Measurements from ENCODE around the gene NEU4.
"Not testable (repeated sequence)": the region's sequence is repeated elsewhere in the genome, so short reads cannot be mapped to it uniquely, and the experiment has no call there.

Gene NEU4

GRCh38 chr2:241808721-241809382, at the start of gene NEU4:
NEU4 (plus strand) TSS chr2:241809193; CDS start chr2:241814485, 5,292 bp downstream.
- no peak for DNase-seq

GRCh38 chr2:241759893-241760292, 49.1 kb upstream of the NEU4 start:
- DNase-seq, result not testable (repeated sequence)

GRCh38 chr2:241760301-241760771, 48.7 kb upstream of the NEU4 start:
- DNase-seq, result no peak

DNA sequence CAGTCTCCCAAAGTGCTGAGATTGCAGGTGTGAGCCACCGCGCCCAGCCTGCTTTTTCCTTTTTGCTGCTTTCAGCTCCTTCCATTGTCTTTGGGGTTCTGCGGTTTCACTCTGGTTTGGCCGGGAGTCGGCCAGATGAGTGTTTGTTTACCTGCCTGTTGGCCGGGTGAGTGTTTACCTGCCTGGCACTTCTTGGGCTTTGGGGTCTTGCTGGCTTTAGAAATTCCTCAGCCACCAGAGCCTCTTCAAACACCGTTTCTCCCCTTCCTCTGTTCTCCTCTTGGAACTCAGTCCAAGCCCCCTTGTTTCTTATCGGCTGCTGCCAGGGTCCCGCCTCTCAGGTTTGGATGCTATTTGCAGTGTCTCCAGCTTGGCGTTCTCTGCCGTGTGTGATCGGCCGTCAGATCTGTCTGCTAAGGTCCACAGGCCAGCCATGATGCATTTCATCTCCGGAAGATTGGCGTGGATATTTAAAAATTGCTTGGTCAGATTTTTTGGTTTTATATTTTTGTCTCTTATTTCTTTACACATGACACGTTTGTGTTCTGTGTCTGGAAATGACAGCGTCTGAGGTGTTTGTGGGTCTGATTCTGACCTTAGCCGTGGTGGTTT, 46.6 kb upstream of the NEU4 start:
- DNase-seq, result no peak

GRCh38 chr2:241762933-241763369, 46.0 kb upstream of the NEU4 start:
- peak in 1 of 2 donors; percentile 45 for DNase-seq

GRCh38 chr2:241763551-241764274, 45.3 kb upstream of the NEU4 start:
- DNase-seq, result no peak

GRCh38 chr2:241764275-241765241, 44.4 kb upstream of the NEU4 start:
- no peak for DNase-seq

DNA sequence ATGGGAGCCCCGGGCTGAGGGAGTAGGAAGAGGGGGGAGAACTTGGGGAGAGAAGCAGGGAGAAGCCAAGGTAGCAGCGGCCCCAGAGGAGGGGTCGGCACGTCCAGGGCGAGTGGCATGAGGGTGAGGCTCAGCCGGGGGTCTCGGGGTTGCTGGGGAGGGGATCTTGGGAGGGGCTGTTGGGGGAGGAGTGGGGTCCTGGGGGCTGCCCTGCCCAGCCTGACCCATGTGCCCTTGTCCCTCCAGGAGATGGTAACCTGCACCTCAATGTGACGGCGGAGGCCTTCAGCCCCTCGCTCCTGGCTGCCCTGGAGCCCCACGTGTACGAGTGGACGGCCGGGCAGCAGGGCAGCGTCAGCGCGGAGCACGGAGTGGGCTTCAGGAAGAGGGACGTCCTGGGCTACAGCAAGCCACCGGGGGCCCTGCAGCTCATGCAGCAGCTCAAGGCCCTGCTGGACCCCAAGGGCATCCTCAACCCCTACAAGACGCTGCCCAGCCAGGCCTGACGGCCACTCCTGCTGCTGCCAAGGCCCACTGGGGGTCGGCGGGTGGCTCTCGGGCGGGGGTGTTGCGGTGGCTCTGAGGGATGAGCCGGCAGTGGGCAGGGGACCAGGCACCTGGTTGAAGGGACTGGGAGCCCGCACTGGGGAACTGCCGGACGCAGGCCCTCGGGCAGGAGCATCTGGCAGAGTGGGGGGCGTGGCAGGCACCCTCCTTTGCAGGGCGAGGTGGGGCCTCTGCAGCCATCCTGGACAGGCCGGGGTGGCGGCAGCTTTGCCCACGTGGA, 41.3 kb upstream of the NEU4 start:
- DNase-seq, result no peak

DNA sequence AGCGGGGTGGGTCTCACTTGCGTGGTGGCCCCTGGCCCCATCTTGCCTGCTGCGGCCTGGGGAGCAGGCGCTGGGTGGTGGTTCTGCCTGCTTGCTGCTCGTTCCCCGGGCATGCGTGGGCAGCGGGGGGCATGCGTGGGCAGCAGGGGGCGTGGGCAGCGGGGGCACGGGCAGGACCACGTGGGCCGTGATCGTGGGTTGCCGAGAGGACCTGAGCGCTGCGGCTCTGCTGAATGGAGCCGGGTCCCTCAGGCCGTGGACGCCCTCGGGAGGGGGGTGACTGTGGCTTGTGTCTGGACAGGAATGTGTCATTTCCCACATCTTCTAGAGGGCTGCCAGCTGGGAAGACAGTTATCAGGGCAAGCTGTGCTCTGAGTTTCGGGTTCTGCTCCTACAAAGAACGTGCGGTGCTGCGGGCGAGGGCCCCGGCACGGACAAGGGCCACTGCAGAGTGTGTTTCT, 40.7 kb upstream of the NEU4 start:
- DNase-seq, result no peak

- no peak for DNase-seq
These were observed 40.1 kb upstream of the NEU4 start for GRCh38 chr2:241768850-241769249.

GRCh38 chr2:241769819-241770184, 39.2 kb upstream of the NEU4 start:
- no peak for DNase-seq

DNA sequence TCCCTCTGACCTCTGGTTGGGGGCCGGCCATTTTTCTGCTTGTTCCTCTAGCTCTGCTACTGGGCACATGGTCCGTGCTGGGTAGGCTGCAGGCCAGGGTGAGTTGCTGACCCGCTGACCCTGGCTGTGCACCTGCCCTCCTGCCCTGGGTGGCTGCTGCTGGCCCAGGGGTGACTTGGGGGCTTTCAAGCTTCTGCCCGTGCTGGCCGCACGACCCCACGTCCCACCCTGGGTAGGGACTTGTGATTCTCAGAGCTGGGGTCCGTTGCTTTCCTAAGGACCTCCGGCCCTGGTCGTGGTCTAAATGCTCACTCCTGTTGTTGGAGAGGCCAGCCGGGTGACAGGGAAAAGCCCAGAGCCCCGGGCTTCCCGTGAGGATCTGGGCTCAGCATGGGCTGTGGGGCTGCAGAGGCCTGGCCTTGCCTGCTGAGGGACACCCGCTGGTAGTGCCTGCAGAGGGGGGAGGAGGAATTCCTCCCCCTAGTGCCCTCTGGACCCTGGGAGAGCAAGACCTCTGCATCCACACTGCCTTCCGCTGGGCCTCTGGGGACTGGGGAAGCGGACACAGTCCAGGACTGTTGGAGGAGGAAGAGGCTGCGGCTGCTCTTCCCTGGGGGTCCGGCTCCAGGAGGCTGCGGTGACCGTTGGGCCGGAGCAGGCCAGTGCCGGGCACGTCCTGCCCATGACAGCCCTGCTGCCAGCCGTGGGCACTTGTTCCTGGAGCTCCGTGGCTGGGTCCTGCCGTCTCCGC, 38.6 kb upstream of the NEU4 start:
- no peak for DNase-seq

DNA sequence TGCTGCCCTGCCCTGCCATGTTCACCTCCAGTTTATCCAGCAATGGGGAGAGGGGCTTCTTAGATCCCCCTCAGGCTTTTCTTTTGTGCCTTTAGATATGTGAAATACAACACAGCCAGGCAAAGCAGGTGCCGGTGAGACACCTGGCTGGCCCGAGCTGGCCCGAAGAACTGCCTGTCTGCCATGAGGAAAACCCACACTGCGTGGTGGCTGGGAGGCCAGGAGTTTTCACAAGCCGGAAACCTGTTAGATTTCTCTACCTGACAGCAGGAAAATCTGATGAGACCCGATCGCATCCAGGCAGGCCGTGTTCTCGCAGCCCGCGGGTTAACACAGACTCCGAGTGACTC, 38.1 kb upstream of the NEU4 start:
- DNase-seq, result no peak

GRCh38 chr2:241771286-241772062, 37.5 kb upstream of the NEU4 start:
- DNase-seq, result no peak

DNA sequence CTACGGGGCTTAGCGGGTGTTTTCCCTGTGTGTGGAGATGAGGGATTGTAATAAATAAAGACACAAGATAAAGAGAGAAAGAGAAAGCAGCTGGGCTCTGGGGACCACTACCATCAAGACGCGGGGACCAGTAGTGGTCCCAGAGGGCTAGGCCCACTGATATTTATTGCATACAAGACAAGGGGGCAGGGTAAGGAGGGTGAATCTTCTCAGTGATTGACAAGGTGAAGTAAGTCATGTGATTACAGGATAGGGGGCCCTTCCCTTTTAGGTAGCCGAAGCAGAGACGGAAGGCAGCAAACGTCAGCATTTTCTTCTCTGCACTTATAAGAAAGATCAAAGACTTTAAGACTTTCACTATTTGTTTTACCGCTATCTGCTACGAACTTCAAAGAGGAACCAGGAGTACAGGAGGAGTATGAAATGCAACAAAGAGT, 36.9 kb upstream of the NEU4 start:
- no peak for DNase-seq

DNA sequence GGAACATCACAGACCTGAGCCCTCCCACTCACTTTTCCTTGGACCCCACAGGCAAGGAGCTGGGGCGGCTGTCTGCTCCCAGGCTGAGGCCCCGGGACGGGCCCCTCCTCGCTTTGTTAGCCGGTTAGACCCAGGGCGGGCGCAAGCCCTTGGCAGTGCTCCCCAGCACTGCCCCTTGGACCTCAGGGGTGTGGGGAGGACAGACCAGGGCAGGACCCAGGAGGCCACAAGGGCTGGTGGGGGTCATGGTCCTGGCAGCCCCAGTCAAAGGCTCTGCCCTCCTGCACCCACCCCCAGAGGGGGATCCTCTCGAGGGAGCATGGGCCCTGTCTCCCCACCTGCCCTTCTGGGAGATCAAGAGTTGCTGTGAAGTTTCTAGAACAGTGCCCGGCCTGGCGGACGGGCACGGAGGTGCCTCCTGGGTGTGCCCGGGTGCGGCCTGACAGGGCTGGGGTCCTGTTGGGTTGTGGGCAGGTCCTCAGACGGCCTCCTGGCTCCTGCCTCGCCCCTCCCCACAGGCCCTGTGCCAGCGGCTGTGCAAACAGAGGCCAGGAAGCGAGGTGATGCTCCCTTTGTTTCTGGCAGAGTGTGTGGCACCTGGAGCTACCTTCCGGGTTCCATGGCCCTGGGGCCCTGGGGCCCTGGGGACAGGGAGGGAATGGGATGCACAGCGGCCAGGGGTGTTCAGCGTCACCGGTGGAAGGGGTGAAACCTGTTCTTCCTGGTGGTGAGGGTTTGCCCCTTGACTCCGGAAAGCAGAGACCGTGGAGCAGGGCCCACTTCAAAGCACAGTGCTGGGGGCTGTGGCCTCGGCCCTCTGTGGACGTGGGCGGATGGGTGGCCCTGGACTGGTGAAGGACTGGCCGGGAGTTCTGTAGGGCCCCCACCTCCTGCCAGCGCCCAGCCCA, 35.2 kb upstream of the NEU4 start:
- no peak for DNase-seq

- no peak for DNase-seq
These were observed 34.4 kb upstream of the NEU4 start for GRCh38 chr2:241774419-241775222.
